OCI-LY3 (cell line): ENCODE data around the gene TMEM238.
"Not testable (repeated sequence)": the region's sequence is repeated elsewhere in the genome, so short reads cannot be mapped to it uniquely, and the experiment has no call there.

Experiments
- H2AFZ ChIP-seq: fragments of 200-600, 300-600 bp; shearing (Covaris generic); 2 replicates; pipeline ENCODE4 v1.6.0; 2014; ENCODE audit warnings: antibody characterized with exemption, low read depth, low read length
- H3K27ac ChIP-seq: fragments of 200-600, 300-600 bp; sonication (generic); 2 replicates; pipeline ENCODE4 v1.5.1; 2014; ENCODE audit warnings: mild to moderate bottlenecking, low read length, moderate library complexity, mixed read lengths
- H3K27me3 ChIP-seq: fragments of 200-600, 300-600 bp; sonication (generic); 2 replicates; pipeline ENCODE4 v1.6.1; 2014; ENCODE audit warnings: low read depth, low read length, mixed read lengths
- H3K36me3 ChIP-seq: fragments of 200-600, 300-600 bp; sonication (generic); replicated peaks from 2 replicates; pipeline ENCODE3; 2014; ENCODE audit warnings: low read depth, low read length, mixed read lengths
- H3K4me1 ChIP-seq: fragments of 300-600, 200-600 bp; sonication (generic); 2 replicates; pipeline ENCODE4 v1.6.1; 2014; ENCODE audit warnings: low read length, mixed read lengths
- H3K4me2 ChIP-seq: fragments of 200-600, 300-600 bp; sonication (generic); 2 replicates; pipeline ENCODE4 v1.6.1; 2014; ENCODE audit warnings: low read length, mixed read lengths
- H3K4me3 ChIP-seq: fragments of 300-600, 200-600 bp; sonication (generic); 2 replicates; pipeline ENCODE4 v1.5.1; 2014; ENCODE audit warnings: antibody characterized with exemption, mild to moderate bottlenecking, low read length, moderate library complexity
- H3K79me2 ChIP-seq: fragments of 300-600, 200-600 bp; shearing (Covaris generic); 2 replicates; pipeline ENCODE4 v1.6.1; 2014; ENCODE audit warnings: mild to moderate bottlenecking, low read length, mixed read lengths
- H3K9ac ChIP-seq: fragments of 300-600, 200-600 bp; shearing (Covaris generic); 2 replicates; pipeline ENCODE4 v1.6.0; 2014; ENCODE audit warnings: mild to moderate bottlenecking, low read length, moderate library complexity
- H3K9me3 ChIP-seq: fragments of 200-600, 300-600 bp; shearing (Covaris generic); 2 replicates; pipeline ENCODE4 v1.6.1; 2014; ENCODE audit warnings: low read length, mixed read lengths; ENCODE audit not compliant: insufficient read depth
- H4K20me1 ChIP-seq: fragments of 200-600, 300-600 bp; sonication (generic); 2 replicates; pipeline ENCODE4 v1.6.1; 2016; ENCODE audit warnings: low read length, mixed read lengths; ENCODE audit not compliant: insufficient read depth
- CTCF ChIP-seq: fragments of 200-600, 300-600 bp; sonication (generic); IDR thresholded peaks from 2 replicates; pipeline ENCODE4 v1.5.1; 2014; ENCODE audit warnings: antibody characterized with exemption, low read length, low read depth
- EZH2phosphoT487 ChIP-seq: fragments of 200-600 bp; shearing (Covaris generic); IDR thresholded peaks from 2 replicates; pipeline ENCODE4 v1.6.1; 2018; ENCODE audit warnings: antibody characterized with exemption, mixed run types, low read depth

The TMEM238 gene

DNA sequence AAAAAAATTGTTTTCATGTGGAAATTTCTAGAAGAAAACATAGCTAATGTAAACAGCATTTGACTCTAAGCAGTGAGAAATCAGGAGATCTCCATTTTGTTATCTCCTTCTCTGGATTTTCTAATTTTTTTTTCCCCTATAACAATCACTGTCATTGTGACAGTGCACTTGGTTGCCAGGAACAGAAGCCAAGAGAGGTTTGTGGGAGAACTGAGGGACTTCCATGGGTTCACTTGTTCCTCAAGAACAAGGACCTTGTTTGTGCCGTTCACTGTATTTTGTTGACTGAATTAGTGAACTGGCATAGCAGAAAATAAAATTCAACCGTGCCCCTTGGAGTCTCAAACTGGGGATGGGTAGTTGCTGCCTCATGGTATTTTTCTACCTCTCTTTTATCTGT is 42.0 kb upstream of the TMEM238 start:
- Histone ChIP-seq H4K20me1 (no peaks in the 10 kb centered on the region), H3K4me3 (no peak overlapping the region), H3K27ac (no peak overlapping the region), H3K9me3 (no peaks in the 10 kb centered on the region), H3K27me3 (no peaks in the 10 kb centered on the region; the same call in none of the 2 replicates), H3K4me2 (no peak overlapping the region), H3K36me3 (no peaks in the 10 kb centered on the region), H3K79me2 (no peaks in the 10 kb centered on the region), H2AFZ (no peak overlapping the region), H3K4me1 (no peaks in the 10 kb centered on the region), H3K9ac (no peak overlapping the region)
- TF ChIP-seq CTCF, result no peak
- no peak for TF ChIP-seq EZH2phosphoT487

- H3K4me3 ChIP-seq, result no peak overlapping the region
- H3K9me3 ChIP-seq, result no peaks in the 10 kb centered on the region
- no peak overlapping the region for H3K27ac ChIP-seq
- H4K20me1 ChIP-seq, result no peaks in the 10 kb centered on the region
- H3K9ac ChIP-seq, result no peak overlapping the region
- TF ChIP-seq CTCF (no peak), EZH2phosphoT487 (no peak)
- H3K36me3 ChIP-seq, result no peaks in the 10 kb centered on the region
- no peaks in the 10 kb centered on the region for H3K79me2 ChIP-seq
- no peaks in the 10 kb centered on the region for H3K4me1 ChIP-seq
- no peak overlapping the region for H2AFZ ChIP-seq
- H3K27me3 ChIP-seq, result peaks cover 11% of the 10 kb centered on the region
- no peak overlapping the region for H3K4me2 ChIP-seq
Measured at GRCh38 chr19:55424518-55424917, 40.4 kb upstream of the TMEM238 start.

DNA sequence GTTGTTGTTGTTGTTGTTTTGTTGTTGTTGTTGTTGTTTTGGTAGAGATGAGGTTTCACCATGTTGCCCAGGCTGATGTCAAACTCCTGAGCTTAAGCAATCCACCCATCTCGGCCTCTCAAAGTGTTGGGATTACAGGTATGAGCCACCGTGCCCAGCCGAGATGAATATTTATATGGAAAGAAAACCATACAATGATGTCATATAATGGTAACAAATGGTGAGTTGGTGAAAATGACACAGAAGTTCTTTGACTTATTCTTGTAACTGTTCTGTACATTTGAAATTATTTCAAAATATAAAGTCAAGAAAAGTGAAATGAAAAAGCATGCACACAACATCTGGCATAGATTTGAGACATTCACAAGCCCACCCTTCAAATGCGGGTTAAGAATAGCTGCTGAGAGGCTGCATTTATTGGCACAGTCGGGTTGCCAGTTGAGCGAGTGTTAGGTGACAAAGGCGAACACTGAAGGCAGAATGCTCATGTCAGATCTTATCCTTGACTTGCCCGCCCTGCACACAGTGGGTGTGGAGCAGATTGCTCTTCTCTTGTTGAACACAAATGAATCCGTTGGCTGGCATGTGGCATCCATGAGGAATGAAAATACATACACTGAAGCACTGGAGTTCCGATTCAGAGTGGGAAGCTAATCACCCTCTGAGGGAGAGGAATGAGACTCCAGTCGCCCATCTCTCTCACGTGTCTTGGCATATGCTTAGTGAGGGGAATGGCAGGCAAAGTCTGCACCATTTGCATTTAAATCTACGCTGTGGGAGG is 39.3 kb upstream of the TMEM238 start:
- H3K9ac ChIP-seq, result no peak overlapping the region
- H3K9me3 ChIP-seq, result no peaks in the 10 kb centered on the region
- H3K4me3 ChIP-seq, result no peak overlapping the region
- peaks cover 13% of the 10 kb centered on the region for H3K27me3 ChIP-seq
- no peak overlapping the region for H3K4me2 ChIP-seq
- no peaks in the 10 kb centered on the region for H3K36me3 ChIP-seq
- TF ChIP-seq EZH2phosphoT487 (no peak), CTCF (no peak)
- H3K79me2 ChIP-seq, result no peaks in the 10 kb centered on the region
- no peak overlapping the region for H3K27ac ChIP-seq
- H2AFZ ChIP-seq, result no peak overlapping the region
- no peaks in the 10 kb centered on the region for H3K4me1 ChIP-seq
- H4K20me1 ChIP-seq, result no peaks in the 10 kb centered on the region

DNA sequence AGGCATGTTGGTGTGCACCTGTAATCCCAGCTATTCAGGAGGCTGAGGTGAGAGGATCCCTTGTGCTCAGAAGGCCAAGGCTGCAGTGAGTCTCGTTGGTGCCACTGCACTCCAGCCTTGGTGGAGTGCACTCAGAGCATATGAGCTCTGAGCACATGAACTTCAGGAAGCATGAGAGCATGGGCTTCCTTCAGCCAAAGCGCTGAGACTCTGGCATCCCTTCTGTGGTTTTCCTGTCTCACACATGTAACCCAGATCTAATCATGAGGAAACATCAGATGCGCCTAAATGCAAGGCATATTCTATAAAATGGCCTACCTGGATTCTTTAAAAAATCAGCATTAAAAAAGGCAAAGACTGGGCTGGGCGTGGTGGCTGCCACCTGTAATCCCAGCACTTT is 37.2 kb upstream of the TMEM238 start:
- H3K4me1 ChIP-seq, H3K4me3 ChIP-seq, H3K79me2 ChIP-seq, H3K9ac ChIP-seq, H4K20me1 ChIP-seq, H2AFZ ChIP-seq, H3K9me3 ChIP-seq, H3K27ac ChIP-seq, H3K36me3 ChIP-seq, H3K4me2 ChIP-seq: not testable (repeated sequence)
- H3K27me3 ChIP-seq, result peaks cover 13% of the 10 kb centered on the region
